Activated B cell treated with CpG ODN at 0.5 μM for 24 hours (primary cell): Measurements from ENCODE around the gene SUCLG2. TPM values are rescaled to one million over a fixed set of nuclear protein-coding genes. Genes with fewer than 3 reads are reported as not detected.

Experiments used
- ATAC-seq: fragments of 200-7000 bp; cut with Tn5 transposase; one replicate; pipeline ENCODE4 v1.10.0; 2021; ENCODE audit warnings: low read depth, mild to moderate bottlenecking, moderate library complexity
- CTCF ChIA-PET: fragments of 350-600 bp; sonication (Branson Sonifier 250); formaldehyde crosslinking; loops from one replicate; lab custom pipeline; 2021; ENCODE audit warnings: antibody characterized with exemption; lab: Charles Lee
- POLR2A ChIA-PET: fragments of 350-600 bp; sonication (Branson Sonifier 250); formaldehyde crosslinking; loops from one replicate; lab custom pipeline; 2021; ENCODE audit warnings: antibody characterized with exemption; lab: Charles Lee
- DNase-seq: peaks from one replicate; pipeline ENCODE4 v3.0.0; 2022
- H3K27ac Mint-ChIP-seq: one replicate; pipeline ENCODE4 v1.8.0; 2020; ENCODE audit warnings: mixed read lengths
- H3K27me3 Mint-ChIP-seq: one replicate; pipeline ENCODE4 v1.8.0; 2021; ENCODE audit warnings: mixed read lengths
- H3K36me3 Mint-ChIP-seq: one replicate; pipeline ENCODE4 v1.8.0; 2021; ENCODE audit warnings: low read depth, mixed read lengths
- H3K4me1 Mint-ChIP-seq: one replicate; pipeline ENCODE4 v1.8.0; 2021; ENCODE audit warnings: mixed read lengths
- H3K4me3 Mint-ChIP-seq: one replicate; pipeline ENCODE4 v1.8.0; 2020; ENCODE audit warnings: mild to moderate bottlenecking, mixed read lengths
- H3K9me3 Mint-ChIP-seq: one replicate; pipeline ENCODE4 v1.8.0; 2020; ENCODE audit warnings: mixed read lengths
- intact Hi-C: fragments of 100-400 bp; cut with micrococcal nuclease; formaldehyde crosslinking; loops from one replicate; pipeline ENCODE4 v1.15.1; 2024
- total RNA-seq: library from RNA; stranded (reverse); gene quantifications from 2 replicates; pipeline ENCODE4 v1.2.3, GENCODE V29; 2022
- TF ChIP-seq, protein P1 (sequence below): fragments of 200-600 bp; IDR thresholded peaks from one replicate; pipeline ENCODE4 v1.8.0; 2022; ENCODE audit warnings: antibody characterized with exemption, mild to moderate bottlenecking

Gene SUCLG2
- total RNA-seq, 1 donor from 2014 or later: 40.8 TPM

DNA sequence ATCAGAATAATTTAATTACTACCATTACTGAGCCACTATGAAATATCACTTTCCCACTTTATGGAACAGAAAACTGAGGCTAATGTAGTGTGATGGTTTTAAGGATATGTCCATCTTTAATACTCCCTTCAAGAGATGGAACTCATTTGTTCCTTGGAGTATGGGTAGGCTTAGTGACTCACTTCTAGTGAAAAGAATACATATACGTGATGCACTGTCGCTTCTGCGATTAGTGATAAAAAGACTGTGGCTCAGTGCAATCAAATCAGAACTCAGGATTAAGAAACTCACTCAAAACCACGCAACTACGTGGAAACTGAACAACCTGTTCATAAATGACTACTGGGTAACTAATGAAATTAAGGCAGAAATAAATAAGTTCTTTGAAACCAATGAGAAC, 216.6 kb downstream of the SUCLG2 start:
- ChIA-PET POLR2A (no interaction called here), CTCF (interaction anchor here (0.7 kb wide), 1 partner anchor 577 kb away, joined by 3 read pairs; no protein-coding TSS in a partner anchor)
- peaks cover 25% of the 10 kb centered on the region for H3K4me1 Mint-ChIP-seq
- peaks cover 31% of the 10 kb centered on the region for H3K36me3 Mint-ChIP-seq
- no peaks in the 10 kb centered on the region for H3K27me3 Mint-ChIP-seq
- intact Hi-C loops: no loop called here
- no peak overlapping the region for H3K4me3 Mint-ChIP-seq
- TF ChIP-seq, protein P1, sequence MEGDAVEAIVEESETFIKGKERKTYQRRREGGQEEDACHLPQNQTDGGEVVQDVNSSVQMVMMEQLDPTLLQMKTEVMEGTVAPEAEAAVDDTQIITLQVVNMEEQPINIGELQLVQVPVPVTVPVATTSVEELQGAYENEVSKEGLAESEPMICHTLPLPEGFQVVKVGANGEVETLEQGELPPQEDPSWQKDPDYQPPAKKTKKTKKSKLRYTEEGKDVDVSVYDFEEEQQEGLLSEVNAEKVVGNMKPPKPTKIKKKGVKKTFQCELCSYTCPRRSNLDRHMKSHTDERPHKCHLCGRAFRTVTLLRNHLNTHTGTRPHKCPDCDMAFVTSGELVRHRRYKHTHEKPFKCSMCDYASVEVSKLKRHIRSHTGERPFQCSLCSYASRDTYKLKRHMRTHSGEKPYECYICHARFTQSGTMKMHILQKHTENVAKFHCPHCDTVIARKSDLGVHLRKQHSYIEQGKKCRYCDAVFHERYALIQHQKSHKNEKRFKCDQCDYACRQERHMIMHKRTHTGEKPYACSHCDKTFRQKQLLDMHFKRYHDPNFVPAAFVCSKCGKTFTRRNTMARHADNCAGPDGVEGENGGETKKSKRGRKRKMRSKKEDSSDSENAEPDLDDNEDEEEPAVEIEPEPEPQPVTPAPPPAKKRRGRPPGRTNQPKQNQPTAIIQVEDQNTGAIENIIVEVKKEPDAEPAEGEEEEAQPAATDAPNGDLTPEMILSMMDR: no peak
- H3K27ac Mint-ChIP-seq: no peak overlapping the region
- DNase-seq: no peak
- ATAC-seq: no peak
- peaks cover 8% of the 10 kb centered on the region for H3K9me3 Mint-ChIP-seq

DNA sequence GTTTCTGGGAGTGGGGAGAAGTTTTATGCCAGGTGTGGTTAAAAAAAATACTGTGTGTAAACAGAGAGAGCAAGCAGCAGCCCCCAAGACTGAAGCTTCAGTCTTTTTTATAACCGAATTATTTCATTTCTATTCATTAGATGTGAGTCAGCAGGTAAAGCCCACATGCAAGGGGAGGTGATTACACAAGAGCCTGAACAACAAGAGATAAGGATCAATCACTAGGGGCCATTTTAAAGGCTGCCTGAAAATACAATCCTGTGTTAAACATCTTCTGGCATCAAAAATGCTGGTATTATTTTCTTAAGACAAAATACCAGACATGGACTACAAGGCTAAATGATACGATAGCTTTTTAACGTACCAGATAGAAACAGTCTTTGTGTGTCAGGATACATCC, 217.3 kb downstream of the SUCLG2 start:
- peaks cover 25% of the 10 kb centered on the region for H3K4me1 Mint-ChIP-seq
- intact Hi-C loops: no loop called here
- H3K27me3 Mint-ChIP-seq: no peaks in the 10 kb centered on the region
- peaks cover 7% of the 10 kb centered on the region for H3K9me3 Mint-ChIP-seq
- H3K36me3 Mint-ChIP-seq: peaks cover 30% of the 10 kb centered on the region
- ChIA-PET CTCF (no interaction called here), POLR2A (no interaction called here)
- ATAC-seq (no peak), DNase-seq (no peak)
- TF ChIP-seq, protein P1: no peak
- H3K4me3 Mint-ChIP-seq: no peak overlapping the region
- no peak overlapping the region for H3K27ac Mint-ChIP-seq

- CTCF ChIA-PET: no interaction called here
Observed at GRCh38 chr3:67433109-67433508, 221.3 kb downstream of the SUCLG2 start.

DNA sequence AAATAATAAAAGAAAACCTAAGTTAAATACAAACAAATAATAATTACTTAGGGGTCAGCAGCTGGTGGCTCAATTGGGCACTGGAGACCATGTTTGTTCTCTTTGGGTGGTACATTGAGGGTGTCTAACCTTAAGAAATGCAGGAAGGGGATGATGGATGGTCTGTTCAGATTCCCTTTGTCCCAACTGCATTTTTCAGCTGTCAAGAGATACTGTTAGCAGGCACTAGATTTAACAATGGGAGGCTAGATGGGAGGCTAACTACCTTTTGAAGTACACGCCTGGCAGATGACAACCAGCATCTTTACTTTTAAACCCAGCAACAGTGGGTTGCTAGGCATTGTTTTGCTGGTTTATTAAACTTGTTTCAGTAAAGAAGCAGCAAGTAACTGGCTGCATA, 222.5 kb downstream of the SUCLG2 start:
- Mint-ChIP-seq H3K4me3 (no peak overlapping the region), H3K9me3 (peaks cover 3% of the 10 kb centered on the region), H3K27ac (no peak overlapping the region), H3K36me3 (peaks cover 47% of the 10 kb centered on the region), H3K27me3 (no peaks in the 10 kb centered on the region), H3K4me1 (no peaks in the 10 kb centered on the region)
- no peak for ATAC-seq
- DNase-seq: no peak
- ChIA-PET CTCF (no interaction called here), POLR2A (no interaction called here)
- intact Hi-C loops: no loop called here
- TF ChIP-seq, protein P1: no peak

More at GRCh38 chr3:67433109-67433508, 221.3 kb downstream of the SUCLG2 start:
- no peaks in the 10 kb centered on the region for H3K27me3 Mint-ChIP-seq
- TF ChIP-seq, protein P1: no peak
- DNase-seq (no peak), ATAC-seq (no peak)
- H3K27ac Mint-ChIP-seq: no peak overlapping the region
- H3K4me3 Mint-ChIP-seq: no peak overlapping the region
- peaks cover 50% of the 10 kb centered on the region for H3K36me3 Mint-ChIP-seq
- peaks cover 3% of the 10 kb centered on the region for H3K9me3 Mint-ChIP-seq
- no peaks in the 10 kb centered on the region for H3K4me1 Mint-ChIP-seq
- POLR2A ChIA-PET: no interaction called here
- intact Hi-C loops: no loop called here

DNA sequence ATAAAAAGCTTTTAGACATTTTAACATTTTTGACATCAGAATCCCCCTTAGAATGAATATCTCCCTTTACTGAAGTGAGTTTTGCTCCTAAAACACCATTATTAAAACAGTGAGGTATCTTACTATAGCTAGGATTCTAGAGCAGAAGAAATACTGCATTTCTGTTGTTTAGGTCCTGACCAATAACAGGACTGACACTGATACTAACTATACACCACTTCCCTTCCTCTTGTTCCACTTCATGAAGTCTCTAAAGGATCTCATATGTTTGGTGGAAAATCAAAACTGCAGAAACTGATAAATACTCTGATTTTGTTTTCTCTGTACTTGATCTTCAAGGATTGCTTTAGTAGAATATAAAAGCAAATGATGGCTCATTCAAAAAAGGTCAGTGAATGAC, 230.7 kb downstream of the SUCLG2 start:
- no peak overlapping the region for H3K27ac Mint-ChIP-seq
- ChIA-PET POLR2A (no interaction called here), CTCF (no interaction called here)
- no peaks in the 10 kb centered on the region for H3K27me3 Mint-ChIP-seq
- TF ChIP-seq, protein P1: no peak
- H3K4me3 Mint-ChIP-seq: no peak overlapping the region
- DNase-seq (no peak), ATAC-seq (no peak)
- peaks cover 63% of the 10 kb centered on the region for H3K36me3 Mint-ChIP-seq
- intact Hi-C loops: no loop called here
- peaks cover 5% of the 10 kb centered on the region for H3K9me3 Mint-ChIP-seq
- H3K4me1 Mint-ChIP-seq: peaks cover 2% of the 10 kb centered on the region
